ENCODE data around the gene REV1.
"Not testable (repeated sequence)": the region's sequence is repeated elsewhere in the genome, so short reads cannot be mapped to it uniquely, and the experiment has no call there.

REV1 gene

DNA sequence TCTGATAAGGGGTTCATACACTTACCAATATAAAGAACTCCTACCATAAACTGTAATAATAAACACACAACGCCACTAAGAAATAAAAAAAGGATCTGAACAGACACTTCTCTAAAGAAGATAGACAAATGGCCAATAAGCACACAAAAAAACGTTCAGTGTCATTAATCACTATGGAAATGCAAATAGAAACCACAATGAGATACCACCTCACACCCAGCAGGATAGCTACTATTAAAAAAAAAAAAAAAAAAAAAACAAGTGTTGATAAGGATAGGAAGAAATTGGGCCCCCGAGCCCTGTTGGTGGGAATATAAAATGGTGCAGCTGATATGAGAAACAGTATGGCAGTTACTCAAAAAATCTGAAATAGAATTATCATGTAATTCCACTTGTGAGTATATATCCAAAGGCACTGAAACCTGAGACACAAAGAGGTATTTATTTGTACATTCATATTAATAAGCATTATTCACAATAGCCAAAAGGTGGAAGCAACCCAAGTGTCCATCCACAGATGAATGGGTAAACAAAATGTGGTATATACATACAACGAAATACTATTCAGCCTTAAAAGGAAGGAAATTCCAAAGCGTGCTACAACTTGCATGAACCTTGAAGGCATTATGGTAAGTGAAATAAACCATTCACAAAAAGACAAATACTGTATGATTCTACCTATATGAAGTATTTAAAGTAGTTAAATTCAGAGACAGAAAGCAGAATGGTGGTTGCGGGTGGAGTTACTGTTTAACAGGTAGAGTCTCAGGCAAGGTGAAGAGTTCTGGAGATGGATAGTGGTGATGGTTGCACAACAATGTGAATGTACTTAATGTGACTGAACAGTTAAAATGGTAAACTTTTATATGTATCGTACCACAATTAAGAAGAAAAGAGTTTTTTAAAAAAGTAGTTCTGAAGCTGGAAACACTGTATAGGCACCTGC lies 17.9 kb downstream of the REV1 start:
- no peak overlapping the region for H3K4me3 ChIP-seq (ENCODE audit: insufficient read depth, low read length, poor library complexity, severe bottlenecking)
- no peak overlapping the region for H3K4me2 ChIP-seq (ENCODE audit: low read depth, low read length, poor library complexity, severe bottlenecking)
- H3K9me3 ChIP-seq (ENCODE audit: insufficient read depth, low read length): no peaks in the 10 kb centered on the region
- H4K20me1 ChIP-seq (ENCODE audit: low read depth, low read length): peaks cover 39% of the 10 kb centered on the region
- no peak overlapping the region for H3K9ac ChIP-seq (ENCODE audit: low read length)
- H3K36me3 ChIP-seq (ENCODE audit: low read length): 0 out of 2 replicates have a peak, but pooled peaks cover 5% of the 10 kb centered on the region
- no peaks in the 10 kb centered on the region for H3K9me2 ChIP-seq (replicated peaks; ENCODE audit: insufficient read depth, low read length)
- H3F3A ChIP-seq (ENCODE audit: insufficient read depth): no peaks in the 10 kb centered on the region; the same call in 1 of the 2 replicates
- peaks cover 100% of the 10 kb centered on the region for H3K79me2 ChIP-seq (ENCODE audit: insufficient read depth, low read length)
- no peak for TF ChIP-seq EZH2phosphoT487 (conservative IDR thresholded peaks at IDR 0.05; ENCODE audit: low read length)
- TF ChIP-seq, protein P1, sequence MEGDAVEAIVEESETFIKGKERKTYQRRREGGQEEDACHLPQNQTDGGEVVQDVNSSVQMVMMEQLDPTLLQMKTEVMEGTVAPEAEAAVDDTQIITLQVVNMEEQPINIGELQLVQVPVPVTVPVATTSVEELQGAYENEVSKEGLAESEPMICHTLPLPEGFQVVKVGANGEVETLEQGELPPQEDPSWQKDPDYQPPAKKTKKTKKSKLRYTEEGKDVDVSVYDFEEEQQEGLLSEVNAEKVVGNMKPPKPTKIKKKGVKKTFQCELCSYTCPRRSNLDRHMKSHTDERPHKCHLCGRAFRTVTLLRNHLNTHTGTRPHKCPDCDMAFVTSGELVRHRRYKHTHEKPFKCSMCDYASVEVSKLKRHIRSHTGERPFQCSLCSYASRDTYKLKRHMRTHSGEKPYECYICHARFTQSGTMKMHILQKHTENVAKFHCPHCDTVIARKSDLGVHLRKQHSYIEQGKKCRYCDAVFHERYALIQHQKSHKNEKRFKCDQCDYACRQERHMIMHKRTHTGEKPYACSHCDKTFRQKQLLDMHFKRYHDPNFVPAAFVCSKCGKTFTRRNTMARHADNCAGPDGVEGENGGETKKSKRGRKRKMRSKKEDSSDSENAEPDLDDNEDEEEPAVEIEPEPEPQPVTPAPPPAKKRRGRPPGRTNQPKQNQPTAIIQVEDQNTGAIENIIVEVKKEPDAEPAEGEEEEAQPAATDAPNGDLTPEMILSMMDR (IDR thresholded peaks at IDR 0.05; ENCODE audit: insufficient read depth, low read length, poor library complexity, severe bottlenecking): no peak
- no peak overlapping the region for H2AFZ ChIP-seq (ENCODE audit: low read depth, low read length, severe bottlenecking)
- no peak overlapping the region for H3K27ac ChIP-seq (ENCODE audit: low read depth, low read length)
- H3K27me3 ChIP-seq (ENCODE audit: low read length): no peaks in the 10 kb centered on the region

DNA sequence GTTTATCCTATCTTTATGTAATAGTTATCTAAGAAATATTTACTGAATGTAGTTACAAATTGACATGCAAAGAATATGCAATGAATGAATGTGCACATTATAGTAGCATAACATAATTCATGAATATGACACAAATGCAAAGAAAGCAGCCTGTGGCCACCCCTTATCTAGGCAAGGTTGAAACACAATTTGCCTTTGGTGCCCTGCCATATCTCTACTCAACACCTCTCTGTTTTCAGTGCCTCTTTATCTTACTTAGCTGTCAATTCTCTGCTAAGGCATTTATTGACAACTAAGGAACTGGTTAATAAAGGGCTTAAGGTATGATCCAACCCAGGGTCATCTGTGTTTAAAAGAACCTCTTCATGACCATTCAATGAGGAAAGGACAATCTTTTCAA lies 18.9 kb downstream of the REV1 start:
- no peak overlapping the region for H3K4me2 ChIP-seq (ENCODE audit: low read depth, low read length, poor library complexity, severe bottlenecking)
- H2AFZ ChIP-seq (ENCODE audit: low read depth, low read length, severe bottlenecking): no peak overlapping the region
- no peaks in the 10 kb centered on the region for H3K9me2 ChIP-seq (replicated peaks; ENCODE audit: insufficient read depth, low read length)
- no peak overlapping the region for H3K9ac ChIP-seq (ENCODE audit: low read length)
- H3K79me2 ChIP-seq (ENCODE audit: insufficient read depth, low read length): peaks cover 100% of the 10 kb centered on the region
- H3K27ac ChIP-seq (ENCODE audit: low read depth, low read length): no peak overlapping the region
- H3K4me3 ChIP-seq (ENCODE audit: insufficient read depth, low read length, poor library complexity, severe bottlenecking): no peak overlapping the region
- 0 out of 2 replicates have a peak, but pooled peaks cover 5% of the 10 kb centered on the region for H3K36me3 ChIP-seq (ENCODE audit: low read length)
- H4K20me1 ChIP-seq (ENCODE audit: low read depth, low read length): peaks cover 38% of the 10 kb centered on the region
- H3K9me3 ChIP-seq (ENCODE audit: insufficient read depth, low read length): no peaks in the 10 kb centered on the region
- H3F3A ChIP-seq (ENCODE audit: insufficient read depth): no peaks in the 10 kb centered on the region; the same call in 1 of the 2 replicates
- TF ChIP-seq, protein P1 (IDR thresholded peaks at IDR 0.05; ENCODE audit: insufficient read depth, low read length, poor library complexity, severe bottlenecking): no peak
- no peak for TF ChIP-seq EZH2phosphoT487 (conservative IDR thresholded peaks at IDR 0.05; ENCODE audit: low read length)
- no peaks in the 10 kb centered on the region for H3K27me3 ChIP-seq (ENCODE audit: low read length)

DNA sequence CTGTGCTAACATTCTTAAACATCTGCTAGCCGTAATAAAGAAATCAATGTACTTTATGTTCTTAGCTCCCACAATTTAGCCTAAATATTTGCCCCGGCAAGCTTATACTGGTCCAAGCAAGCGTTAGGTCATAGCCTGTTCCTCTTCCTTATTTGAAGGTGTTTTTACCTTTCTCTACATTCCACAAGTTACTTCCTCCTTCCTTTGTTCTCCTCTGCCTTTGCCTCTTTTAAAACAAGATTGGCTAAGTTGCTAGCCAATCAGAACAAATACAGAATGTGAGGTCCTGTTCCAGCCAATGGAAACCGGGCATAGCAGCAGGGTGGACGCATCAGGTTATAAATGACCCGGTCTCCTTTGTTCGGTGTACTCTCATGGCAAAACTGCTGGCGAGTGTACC lies 19.4 kb downstream of the REV1 start:
- H3K9me2 ChIP-seq (replicated peaks; ENCODE audit: insufficient read depth, low read length); H3K27ac ChIP-seq (ENCODE audit: low read depth, low read length); H3K27me3 ChIP-seq (ENCODE audit: low read length); H3K9me3 ChIP-seq (ENCODE audit: insufficient read depth, low read length); H3K4me3 ChIP-seq (ENCODE audit: insufficient read depth, low read length, poor library complexity, severe bottlenecking); H2AFZ ChIP-seq (ENCODE audit: low read depth, low read length, severe bottlenecking); H3K9ac ChIP-seq (ENCODE audit: low read length); H3K4me2 ChIP-seq (ENCODE audit: low read depth, low read length, poor library complexity, severe bottlenecking); H3K36me3 ChIP-seq (ENCODE audit: low read length); H3F3A ChIP-seq (ENCODE audit: insufficient read depth): not testable (repeated sequence)
- Histone ChIP-seq H3K79me2 (ENCODE audit: insufficient read depth, low read length) (peaks cover 100% of the 10 kb centered on the region), H4K20me1 (ENCODE audit: low read depth, low read length) (peaks cover 39% of the 10 kb centered on the region)

DNA sequence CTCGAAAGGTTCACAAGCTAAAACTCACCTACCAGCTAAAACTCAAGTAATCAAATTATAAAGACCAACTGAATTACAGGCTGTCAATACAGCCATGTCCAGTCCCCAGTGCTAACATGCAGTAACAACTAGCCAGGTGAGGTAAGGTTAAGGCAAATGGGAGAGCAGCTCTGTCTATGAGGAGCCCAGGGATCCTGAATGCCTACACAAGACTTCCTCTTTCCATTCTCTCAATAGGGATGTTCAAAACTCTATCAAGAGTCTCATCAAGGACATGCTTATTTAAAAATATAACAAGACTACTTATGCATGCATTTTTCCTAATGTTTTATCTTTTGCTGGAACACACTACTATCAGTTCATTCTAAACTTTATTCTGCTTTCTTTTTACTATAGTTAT lies 20.4 kb downstream of the REV1 start:
- Histone ChIP-seq H3K79me2 (ENCODE audit: insufficient read depth, low read length) (peaks cover 100% of the 10 kb centered on the region), H3K36me3 (ENCODE audit: low read length) (0 out of 2 replicates have a peak, but pooled peaks cover 5% of the 10 kb centered on the region), H4K20me1 (ENCODE audit: low read depth, low read length) (peaks cover 47% of the 10 kb centered on the region), H3K27me3 (ENCODE audit: low read length) (no peaks in the 10 kb centered on the region), H3K9ac (ENCODE audit: low read length) (no peak overlapping the region), H3K9me2 (replicated peaks; ENCODE audit: insufficient read depth, low read length) (no peaks in the 10 kb centered on the region), H3F3A (ENCODE audit: insufficient read depth) (no peaks in the 10 kb centered on the region; the same call in 1 of the 2 replicates), H3K4me3 (ENCODE audit: insufficient read depth, low read length, poor library complexity, severe bottlenecking) (no peak overlapping the region), H3K9me3 (ENCODE audit: insufficient read depth, low read length) (no peaks in the 10 kb centered on the region), H3K27ac (ENCODE audit: low read depth, low read length) (no peak overlapping the region), H2AFZ (ENCODE audit: low read depth, low read length, severe bottlenecking) (no peak overlapping the region), H3K4me2 (ENCODE audit: low read depth, low read length, poor library complexity, severe bottlenecking) (no peak overlapping the region)
- TF ChIP-seq EZH2phosphoT487 (conservative IDR thresholded peaks at IDR 0.05; ENCODE audit: low read length): no peak
- TF ChIP-seq, protein P1 (IDR thresholded peaks at IDR 0.05; ENCODE audit: insufficient read depth, low read length, poor library complexity, severe bottlenecking): no peak

All from SU-DHL-6 (cell line).